ENCODE measurements around the gene ARID5A.
"Not testable (repeated sequence)": the region's sequence is repeated elsewhere in the genome, so short reads cannot be mapped to it uniquely, and the experiment has no call there.

The ARID5A gene

GRCh38 chr2:96536445-96537065 is at the start of gene ARID5A:
ARID5A (plus strand) TSS chr2:96536752; CDS start chr2:96536827, 75 bp downstream.
- Histone ChIP-seq H3K27ac (ENCODE audit: low read depth in 2 of 2, low read length in 2 of 2) (peak within 1 kb of the TSS; percentile 89 to 92), H3K9me3 (ENCODE audit: control insufficient read depth in 2 of 2, low read length in 2 of 2) (no peaks in the 10 kb centered on the region), H3K36me3 (ENCODE audit: control insufficient read depth in 2 of 2, insufficient read depth in 2 of 2, low read length in 2 of 2) (no peaks in the 10 kb centered on the region), H3K27me3 (ENCODE audit: control insufficient read depth in 2 of 2, insufficient read depth in 2 of 2, low read length in 2 of 2) (peaks cover 0 to 3% of the 10 kb centered on the region in 2 donors), H3K4me3 (ENCODE audit: low read length in 2 of 2) (peak within 1 kb of the TSS; percentile 73 to 80), H3K9ac (ENCODE audit: low read depth in 1 of 2, low read length in 2 of 2) (peak within 1 kb of the TSS; percentile 72 to 81), H3K4me1 (ENCODE audit: control insufficient read depth in 2 of 2, insufficient read depth in 2 of 2, low read length in 2 of 2) (peaks cover 51 to 65% of the 10 kb centered on the region in 2 donors)

GRCh38 chr2:96489261-96489660 is 47.3 kb upstream of the ARID5A start:
- H3K36me3 ChIP-seq (ENCODE audit: control insufficient read depth in 2 of 2, insufficient read depth in 2 of 2, low read length in 2 of 2) = no peaks in the 10 kb centered on the region
- no peaks in the 10 kb centered on the region for H3K27me3 ChIP-seq (ENCODE audit: control insufficient read depth in 2 of 2, insufficient read depth in 2 of 2, low read length in 2 of 2)
- H3K4me3 ChIP-seq (ENCODE audit: low read length in 2 of 2) = no peak overlapping the region
- peaks cover 0 to 8% of the 10 kb centered on the region in 2 donors for H3K4me1 ChIP-seq (ENCODE audit: control insufficient read depth in 2 of 2, insufficient read depth in 2 of 2, low read length in 2 of 2)
- no peak overlapping the region for H3K27ac ChIP-seq (ENCODE audit: low read depth in 2 of 2, low read length in 2 of 2)
- no peaks in the 10 kb centered on the region for H3K9me3 ChIP-seq (ENCODE audit: control insufficient read depth in 2 of 2, low read length in 2 of 2)
- no peak overlapping the region for H3K9ac ChIP-seq (ENCODE audit: low read depth in 1 of 2, low read length in 2 of 2)

GRCh38 chr2:96489663-96490062 is 46.9 kb upstream of the ARID5A start:
- Histone ChIP-seq H3K27me3 (ENCODE audit: control insufficient read depth in 2 of 2, insufficient read depth in 2 of 2, low read length in 2 of 2) (no peaks in the 10 kb centered on the region), H3K4me3 (ENCODE audit: low read length in 2 of 2) (no peak overlapping the region), H3K4me1 (ENCODE audit: control insufficient read depth in 2 of 2, insufficient read depth in 2 of 2, low read length in 2 of 2) (peaks cover 0 to 8% of the 10 kb centered on the region in 2 donors), H3K27ac (ENCODE audit: low read depth in 2 of 2, low read length in 2 of 2) (no peak overlapping the region), H3K9me3 (ENCODE audit: control insufficient read depth in 2 of 2, low read length in 2 of 2) (no peaks in the 10 kb centered on the region), H3K36me3 (ENCODE audit: control insufficient read depth in 2 of 2, insufficient read depth in 2 of 2, low read length in 2 of 2) (no peaks in the 10 kb centered on the region), H3K9ac (ENCODE audit: low read depth in 1 of 2, low read length in 2 of 2) (no peak overlapping the region)

GRCh38 chr2:96491860-96492497 is 44.6 kb upstream of the ARID5A start:
- Histone ChIP-seq H3K9me3 (ENCODE audit: control insufficient read depth in 2 of 2, low read length in 2 of 2) (no peaks in the 10 kb centered on the region), H3K27ac (ENCODE audit: low read depth in 2 of 2, low read length in 2 of 2) (no peak overlapping the region), H3K9ac (ENCODE audit: low read depth in 1 of 2, low read length in 2 of 2) (no peak overlapping the region), H3K4me3 (ENCODE audit: low read length in 2 of 2) (no peak overlapping the region), H3K4me1 (ENCODE audit: control insufficient read depth in 2 of 2, insufficient read depth in 2 of 2, low read length in 2 of 2) (no peaks in the 10 kb centered on the region), H3K36me3 (ENCODE audit: control insufficient read depth in 2 of 2, insufficient read depth in 2 of 2, low read length in 2 of 2) (no peaks in the 10 kb centered on the region), H3K27me3 (ENCODE audit: control insufficient read depth in 2 of 2, insufficient read depth in 2 of 2, low read length in 2 of 2) (no peaks in the 10 kb centered on the region)

GRCh38 chr2:96493072-96493471 is 43.5 kb upstream of the ARID5A start:
- Histone ChIP-seq H3K9me3 (ENCODE audit: control insufficient read depth in 2 of 2, low read length in 2 of 2) (no peaks in the 10 kb centered on the region), H3K27ac (ENCODE audit: low read depth in 2 of 2, low read length in 2 of 2) (no peak overlapping the region)

GRCh38 chr2:96494188-96494587 is 42.4 kb upstream of the ARID5A start:
- Histone ChIP-seq H3K27me3 (ENCODE audit: control insufficient read depth in 2 of 2, insufficient read depth in 2 of 2, low read length in 2 of 2) (no peaks in the 10 kb centered on the region), H3K4me1 (ENCODE audit: control insufficient read depth in 2 of 2, insufficient read depth in 2 of 2, low read length in 2 of 2) (no peaks in the 10 kb centered on the region), H3K9me3 (ENCODE audit: control insufficient read depth in 2 of 2, low read length in 2 of 2) (no peaks in the 10 kb centered on the region), H3K4me3 (ENCODE audit: low read length in 2 of 2) (no peak overlapping the region), H3K36me3 (ENCODE audit: control insufficient read depth in 2 of 2, insufficient read depth in 2 of 2, low read length in 2 of 2) (no peaks in the 10 kb centered on the region), H3K27ac (ENCODE audit: low read depth in 2 of 2, low read length in 2 of 2) (no peak overlapping the region), H3K9ac (ENCODE audit: low read depth in 1 of 2, low read length in 2 of 2) (no peak overlapping the region)

More at GRCh38 chr2:96493072-96493471, 43.5 kb upstream of the ARID5A start:
- Histone ChIP-seq H3K36me3 (ENCODE audit: control insufficient read depth in 2 of 2, insufficient read depth in 2 of 2, low read length in 2 of 2) (no peaks in the 10 kb centered on the region), H3K4me1 (ENCODE audit: control insufficient read depth in 2 of 2, insufficient read depth in 2 of 2, low read length in 2 of 2) (no peaks in the 10 kb centered on the region), H3K9ac (ENCODE audit: low read depth in 1 of 2, low read length in 2 of 2) (no peak overlapping the region), H3K4me3 (ENCODE audit: low read length in 2 of 2) (no peak overlapping the region), H3K27me3 (ENCODE audit: control insufficient read depth in 2 of 2, insufficient read depth in 2 of 2, low read length in 2 of 2) (no peaks in the 10 kb centered on the region)

- no peak overlapping the region for H3K27ac ChIP-seq (ENCODE audit: low read depth in 2 of 2, low read length in 2 of 2)
Measured at GRCh38 chr2:96495982-96496629, 40.4 kb upstream of the ARID5A start.

GRCh38 chr2:96498021-96498431 is 38.5 kb upstream of the ARID5A start:
- Histone ChIP-seq H3K27ac (ENCODE audit: low read depth in 2 of 2, low read length in 2 of 2) (no peak overlapping the region), H3K9ac (ENCODE audit: low read depth in 1 of 2, low read length in 2 of 2) (no peak overlapping the region), H3K27me3 (ENCODE audit: control insufficient read depth in 2 of 2, insufficient read depth in 2 of 2, low read length in 2 of 2) (no peaks in the 10 kb centered on the region), H3K9me3 (ENCODE audit: control insufficient read depth in 2 of 2, low read length in 2 of 2) (no peaks in the 10 kb centered on the region), H3K36me3 (ENCODE audit: control insufficient read depth in 2 of 2, insufficient read depth in 2 of 2, low read length in 2 of 2) (no peaks in the 10 kb centered on the region), H3K4me1 (ENCODE audit: control insufficient read depth in 2 of 2, insufficient read depth in 2 of 2, low read length in 2 of 2) (peaks cover 8 to 16% of the 10 kb centered on the region in 2 donors), H3K4me3 (ENCODE audit: low read length in 2 of 2) (no peak overlapping the region)

More at GRCh38 chr2:96495982-96496629, 40.4 kb upstream of the ARID5A start:
- no peaks in the 10 kb centered on the region for H3K27me3 ChIP-seq (ENCODE audit: control insufficient read depth in 2 of 2, insufficient read depth in 2 of 2, low read length in 2 of 2)
- H3K4me3 ChIP-seq (ENCODE audit: low read length in 2 of 2) = no peak overlapping the region
- H3K4me1 ChIP-seq (ENCODE audit: control insufficient read depth in 2 of 2, insufficient read depth in 2 of 2, low read length in 2 of 2) = no peaks in the 10 kb centered on the region
- no peaks in the 10 kb centered on the region for H3K9me3 ChIP-seq (ENCODE audit: control insufficient read depth in 2 of 2, low read length in 2 of 2)
- H3K36me3 ChIP-seq (ENCODE audit: control insufficient read depth in 2 of 2, insufficient read depth in 2 of 2, low read length in 2 of 2) = no peaks in the 10 kb centered on the region
- H3K9ac ChIP-seq (ENCODE audit: low read depth in 1 of 2, low read length in 2 of 2) = no peak overlapping the region

GRCh38 chr2:96498611-96499010 is 37.9 kb upstream of the ARID5A start:
- H3K27ac ChIP-seq (ENCODE audit: low read depth in 2 of 2, low read length in 2 of 2); H3K4me3 ChIP-seq (ENCODE audit: low read length in 2 of 2); H3K36me3 ChIP-seq (ENCODE audit: control insufficient read depth in 2 of 2, insufficient read depth in 2 of 2, low read length in 2 of 2); H3K9me3 ChIP-seq (ENCODE audit: control insufficient read depth in 2 of 2, low read length in 2 of 2); H3K9ac ChIP-seq (ENCODE audit: low read depth in 1 of 2, low read length in 2 of 2); H3K27me3 ChIP-seq (ENCODE audit: control insufficient read depth in 2 of 2, insufficient read depth in 2 of 2, low read length in 2 of 2): not testable (repeated sequence)
- H3K4me1 ChIP-seq (ENCODE audit: control insufficient read depth in 2 of 2, insufficient read depth in 2 of 2, low read length in 2 of 2) = peaks cover 14 to 21% of the 10 kb centered on the region in 2 donors
